GM21528 (cell line): ENCODE measurements around the gene C1QTNF2.

ENCODE experiments used
- ATAC-seq: cut with Tn5 transposase; IDR thresholded peaks from one replicate; pipeline ENCODE4 v1.9.1; 2021; ENCODE audit warnings: mild to moderate bottlenecking, moderate library complexity; ENCODE audit not compliant: unreplicated experiment, low FRiP score

The C1QTNF2 gene

DNA sequence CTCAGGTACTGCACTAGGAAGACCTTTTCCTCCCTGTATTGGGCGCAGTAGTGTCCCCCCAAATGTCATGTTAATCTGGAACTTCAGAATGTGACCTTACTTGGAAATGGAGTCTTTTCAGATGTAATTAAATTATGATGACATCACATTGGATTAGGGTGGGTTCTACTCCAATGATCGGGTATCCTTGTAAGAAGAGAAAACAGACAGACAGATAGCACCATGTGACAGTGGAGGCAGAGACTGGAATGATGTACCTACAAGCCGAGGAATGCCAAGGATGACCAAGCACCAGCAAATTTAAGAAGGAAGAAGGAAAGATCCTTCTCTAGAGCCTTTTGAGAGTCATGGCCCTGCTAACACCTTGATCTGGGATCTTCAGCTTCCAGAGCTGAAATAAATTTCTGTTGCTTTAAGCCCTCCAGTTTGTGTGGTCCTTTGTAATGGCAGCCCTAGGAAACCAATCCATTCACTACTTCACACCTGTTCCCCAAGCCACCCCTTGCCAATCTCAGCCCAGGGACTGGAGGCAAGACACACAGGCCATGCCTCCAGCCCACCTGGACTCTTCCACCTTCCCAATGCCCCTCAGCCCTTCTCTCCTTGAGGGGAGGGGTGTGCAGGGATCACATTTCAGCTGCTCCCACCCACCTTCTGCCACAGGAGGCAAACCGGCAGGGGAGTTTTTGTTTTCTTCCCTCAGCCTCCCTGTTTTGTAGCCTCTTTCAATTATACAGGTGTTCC, 59.7 kb downstream of the C1QTNF2 start:
- no peak for ATAC-seq

GRCh38 chr5:160310140-160310539, 60.3 kb downstream of the C1QTNF2 start:
- ATAC-seq: no peak

DNA sequence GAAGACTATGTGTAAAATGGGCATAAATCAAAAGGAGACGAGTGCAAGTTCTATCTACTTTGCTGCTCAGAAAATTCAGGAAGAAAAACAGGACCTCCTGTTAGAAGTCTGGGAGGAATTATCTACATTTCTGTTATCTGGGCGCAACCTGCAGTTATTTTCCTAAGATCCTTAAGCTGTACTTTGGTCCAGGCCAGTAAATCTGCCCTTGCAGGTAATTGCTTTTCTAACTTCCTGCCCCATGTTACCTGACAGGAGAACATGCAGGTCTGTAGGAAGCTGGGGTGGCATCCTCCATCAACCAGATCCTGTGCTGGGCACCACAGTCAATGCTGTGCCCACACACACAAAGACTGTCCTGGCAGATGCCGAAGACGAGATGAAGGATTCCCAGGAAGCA, 63.7 kb downstream of the C1QTNF2 start:
- no peak for ATAC-seq

- ATAC-seq: no peak
Measured at GRCh38 chr5:160305319-160305718, 65.1 kb downstream of the C1QTNF2 start.

DNA sequence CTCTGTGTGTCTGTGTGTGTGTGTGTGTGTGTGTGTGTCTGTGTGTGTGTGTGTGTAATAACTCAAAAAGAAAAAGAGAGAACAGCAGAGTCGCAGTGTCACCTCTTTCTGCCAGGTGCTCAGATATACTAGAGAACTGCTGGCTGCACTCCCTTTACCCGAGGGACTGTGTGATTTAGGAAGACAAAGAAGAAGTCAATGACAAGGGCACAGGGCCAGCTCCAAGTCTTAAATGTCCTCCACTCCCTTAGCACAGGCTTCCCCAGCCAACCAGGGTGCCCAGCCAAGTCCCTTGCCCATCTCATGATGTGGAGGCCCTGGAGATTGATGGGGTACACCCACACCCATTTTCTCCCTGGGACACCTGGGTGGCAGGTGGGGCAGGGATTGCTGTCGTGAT, 66.7 kb downstream of the C1QTNF2 start:
- ATAC-seq: no peak

GRCh38 chr5:160298189-160298588, 72.2 kb downstream of the C1QTNF2 start:
- ATAC-seq: no peak

- no peak for ATAC-seq
Measured at GRCh38 chr5:160297776-160298175, 72.7 kb downstream of the C1QTNF2 start.
